ENCODE data around the gene AP2S1.

The AP2S1 gene

DNA sequence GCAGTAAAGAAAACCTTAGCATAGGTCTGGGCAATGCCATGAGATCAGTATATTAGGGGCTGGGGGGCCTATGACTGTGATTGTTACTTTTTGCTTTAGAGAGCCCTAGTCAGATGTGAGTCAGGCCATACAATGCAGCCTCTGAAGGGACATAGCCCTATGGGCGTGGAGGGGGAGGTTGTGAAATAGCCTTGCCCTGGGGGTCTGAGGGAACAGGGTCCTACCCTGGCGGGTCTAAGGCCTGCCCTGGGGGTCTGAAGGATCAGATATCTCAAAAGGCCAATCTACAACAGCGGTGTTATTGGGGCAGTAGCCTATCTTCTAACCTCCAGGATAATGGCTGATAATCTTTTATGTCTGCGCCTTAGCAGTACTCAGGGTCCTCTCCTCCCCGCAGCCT lies 48.5 kb downstream of the AP2S1 start:
- DNase-seq (ENCODE audit: low spot score), result no peak

DNA sequence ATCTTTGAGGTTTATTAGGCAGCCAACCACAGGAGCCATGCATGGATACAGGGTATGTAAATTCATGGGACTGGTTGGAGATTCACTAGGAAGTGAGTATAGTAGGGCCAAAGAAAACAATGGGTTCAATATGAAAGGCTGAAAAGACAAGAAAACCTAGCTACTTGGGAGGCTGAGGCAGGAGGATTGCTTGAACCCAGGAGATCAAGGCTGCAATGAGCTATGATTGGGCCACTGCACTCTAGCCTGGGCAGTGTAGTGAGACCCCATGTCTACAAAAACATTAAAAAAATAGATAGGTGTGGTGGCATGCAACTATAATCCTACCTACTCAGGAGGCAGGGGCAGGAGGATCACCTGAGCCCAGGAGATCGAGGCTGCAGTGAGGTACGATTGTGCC lies 51.9 kb downstream of the AP2S1 start:
- no peak for DNase-seq (ENCODE audit: low spot score)

DNA sequence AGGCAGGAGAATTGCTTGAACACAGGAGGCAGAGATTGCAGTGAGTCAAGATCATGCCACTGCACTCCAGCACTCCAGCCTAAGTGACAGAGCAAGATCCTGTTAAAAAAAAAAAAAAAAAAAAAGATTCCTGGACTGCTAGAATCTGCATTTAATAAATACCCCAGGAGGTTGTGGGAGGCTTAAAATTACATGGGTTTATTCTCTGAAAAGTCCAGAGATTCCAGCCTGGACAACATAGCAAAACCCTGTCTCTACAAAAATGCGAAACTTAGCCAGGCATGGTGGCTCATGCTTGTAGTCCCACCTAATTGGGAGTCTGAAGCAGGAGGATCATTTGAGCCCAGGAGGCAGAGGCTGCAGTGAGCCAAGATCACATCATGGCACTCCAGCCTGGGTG lies 52.8 kb downstream of the AP2S1 start:
- DNase-seq (ENCODE audit: low spot score), result no peak

DNA sequence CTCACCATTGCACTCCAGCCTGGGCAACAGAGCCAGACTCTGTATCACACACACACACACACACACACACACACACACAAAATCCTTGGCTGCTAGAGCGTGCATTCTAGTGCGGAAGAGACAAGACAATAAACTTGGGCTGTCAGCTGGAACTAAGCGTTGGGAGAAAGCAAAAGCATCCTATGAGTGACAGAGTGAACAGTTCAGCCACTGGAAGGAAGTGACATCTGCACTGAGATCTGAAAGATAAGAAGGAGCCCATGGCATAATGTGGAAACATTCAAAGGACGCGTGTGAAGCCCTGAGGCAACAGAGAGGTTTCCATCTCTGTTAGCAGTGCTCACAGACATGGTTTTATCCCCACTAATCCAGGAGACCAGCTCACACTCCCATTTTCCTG lies 58.7 kb downstream of the AP2S1 start:
- no peak for DNase-seq (ENCODE audit: low spot score)

DNA sequence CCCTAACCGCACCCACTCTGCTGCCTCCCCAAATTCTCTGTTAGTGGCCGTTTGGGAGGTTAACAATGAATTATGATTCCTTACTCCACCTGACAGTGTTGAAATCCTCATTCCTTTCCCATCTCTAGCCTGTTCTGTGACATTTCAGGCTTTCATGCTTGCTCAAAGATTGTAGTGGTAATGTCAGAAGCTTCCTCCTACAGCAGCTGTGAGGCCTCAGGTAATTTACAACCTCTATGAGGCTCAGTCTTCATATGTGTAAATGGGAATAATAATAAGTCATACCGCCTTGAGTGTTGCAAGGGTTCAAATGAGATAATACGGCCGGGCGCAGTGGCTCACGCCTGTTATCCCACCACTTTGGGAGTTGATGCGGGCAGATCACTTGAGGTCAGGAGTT lies 61.3 kb downstream of the AP2S1 start:
- DNase-seq (ENCODE audit: low spot score), result no peak

DNA sequence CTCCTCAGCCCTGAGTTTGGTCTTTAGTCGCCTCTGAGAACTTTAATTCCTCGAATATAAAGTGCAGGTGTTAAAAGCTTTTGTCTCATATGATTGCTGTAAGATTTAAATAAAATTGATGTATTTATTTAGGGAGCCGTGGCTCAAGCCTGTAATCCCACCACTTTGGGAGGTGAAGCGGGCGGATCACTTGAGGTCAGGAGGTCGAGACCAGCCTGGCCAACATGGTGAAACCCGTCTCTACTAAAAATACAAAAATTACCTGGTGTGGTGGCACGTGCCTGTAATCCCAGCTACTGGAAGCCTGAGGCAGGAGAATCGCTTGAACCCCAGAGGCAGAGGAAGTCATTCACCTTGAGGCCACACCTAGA lies 61.7 kb downstream of the AP2S1 start:
- DNase-seq (ENCODE audit: low spot score), result no peak

DNA sequence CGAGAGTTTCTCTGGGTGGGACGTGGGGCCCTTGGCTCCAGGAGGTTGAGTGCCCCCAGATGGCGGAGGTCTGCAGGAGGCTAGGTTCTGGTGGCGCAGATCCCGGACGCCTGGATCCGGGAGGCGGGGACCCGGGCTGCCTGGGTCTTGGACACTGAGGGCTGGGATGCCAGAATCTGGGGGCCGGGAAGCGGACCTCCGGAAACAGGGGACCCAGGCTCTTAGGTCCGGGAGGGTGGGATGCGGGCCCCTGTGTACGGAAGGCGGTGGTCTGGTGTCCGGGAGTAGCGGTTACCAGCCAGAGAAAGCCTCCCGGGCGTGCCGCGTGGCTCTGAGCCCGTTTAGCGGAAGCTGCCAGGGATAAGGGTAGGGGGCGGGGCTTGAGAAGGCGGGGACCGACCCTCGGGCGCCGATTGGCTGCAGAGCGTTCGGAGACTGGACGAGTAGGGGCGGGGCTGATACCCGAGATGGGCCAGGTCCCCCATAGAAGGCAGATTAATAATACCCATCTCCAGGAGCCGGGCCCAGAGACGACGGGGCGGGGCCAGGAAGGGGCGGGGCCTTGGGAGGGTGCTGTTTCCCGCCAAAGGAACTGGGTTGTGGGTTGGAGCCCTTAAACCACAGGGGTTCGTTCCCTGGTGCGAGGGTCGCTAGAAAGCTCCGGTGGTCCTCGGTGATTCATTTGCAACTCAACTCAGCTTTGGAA lies 62.2 kb downstream of the AP2S1 start, which contains the start of gene SLC1A5:
Gene SLC1A5 (minus strand): TSS at position 333 of the 706 bp plus-strand sequence. CDS start 629 bp downstream, outside the sequence.
- DNase-seq (ENCODE audit: low spot score), result peak; percentile 96

Measured in HuH-7 (cell line).